ENCODE results near the gene CREB3L1. TPM values are rescaled to one million over a fixed set of nuclear protein-coding genes. Genes with fewer than 3 reads are reported as not detected.
A peak's percentile ranks its signal among the peaks of the same experiment; 100 is the strongest.

Gene CREB3L1
- total and polyA plus RNA-seq, 2 of the 13 experiments (the other 11 are each of a cell fraction or from before 2014, with no cell fraction given), result not detected

DNA sequence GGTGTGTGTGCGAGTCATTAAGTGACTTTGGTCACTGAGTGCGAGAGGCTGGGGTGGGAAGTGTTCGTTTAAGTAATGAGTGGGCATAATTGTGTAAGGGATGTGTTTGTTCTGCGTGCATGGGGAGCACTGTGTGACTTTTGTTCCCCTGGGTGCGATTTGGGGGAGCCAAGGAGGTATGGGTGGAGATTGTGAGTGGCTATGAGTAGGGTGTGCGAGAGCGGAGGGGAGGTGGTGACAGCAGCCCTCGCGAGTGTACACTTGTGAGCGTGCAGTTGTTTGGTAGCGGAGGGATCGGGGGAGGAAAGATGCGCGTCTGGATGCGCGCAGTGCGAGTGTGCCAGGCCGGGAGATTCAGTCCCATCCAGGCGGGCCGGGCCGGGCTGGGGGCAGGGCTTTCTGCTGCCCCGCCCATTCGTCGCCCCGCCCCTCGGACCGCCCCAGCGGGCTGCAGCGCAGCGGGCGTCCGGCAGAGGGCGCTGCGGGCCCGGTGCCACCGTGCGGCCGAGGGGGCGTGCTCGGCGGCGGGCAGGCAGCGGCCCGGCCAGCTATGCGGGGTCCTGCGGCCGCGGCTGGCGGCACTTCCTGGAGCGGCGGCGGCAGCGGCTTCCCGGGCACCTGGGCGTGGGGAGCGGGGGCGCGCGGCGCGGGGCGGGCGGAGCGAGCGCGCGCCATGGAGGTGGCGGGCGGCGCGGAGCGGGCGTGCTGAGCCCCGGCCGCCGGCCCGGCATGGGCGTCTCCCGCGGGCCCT, 69.6 kb downstream of the CREB3L1 start, which contains the start of gene DGKZ (continued):
- TF ChIP-seq, protein P1, sequence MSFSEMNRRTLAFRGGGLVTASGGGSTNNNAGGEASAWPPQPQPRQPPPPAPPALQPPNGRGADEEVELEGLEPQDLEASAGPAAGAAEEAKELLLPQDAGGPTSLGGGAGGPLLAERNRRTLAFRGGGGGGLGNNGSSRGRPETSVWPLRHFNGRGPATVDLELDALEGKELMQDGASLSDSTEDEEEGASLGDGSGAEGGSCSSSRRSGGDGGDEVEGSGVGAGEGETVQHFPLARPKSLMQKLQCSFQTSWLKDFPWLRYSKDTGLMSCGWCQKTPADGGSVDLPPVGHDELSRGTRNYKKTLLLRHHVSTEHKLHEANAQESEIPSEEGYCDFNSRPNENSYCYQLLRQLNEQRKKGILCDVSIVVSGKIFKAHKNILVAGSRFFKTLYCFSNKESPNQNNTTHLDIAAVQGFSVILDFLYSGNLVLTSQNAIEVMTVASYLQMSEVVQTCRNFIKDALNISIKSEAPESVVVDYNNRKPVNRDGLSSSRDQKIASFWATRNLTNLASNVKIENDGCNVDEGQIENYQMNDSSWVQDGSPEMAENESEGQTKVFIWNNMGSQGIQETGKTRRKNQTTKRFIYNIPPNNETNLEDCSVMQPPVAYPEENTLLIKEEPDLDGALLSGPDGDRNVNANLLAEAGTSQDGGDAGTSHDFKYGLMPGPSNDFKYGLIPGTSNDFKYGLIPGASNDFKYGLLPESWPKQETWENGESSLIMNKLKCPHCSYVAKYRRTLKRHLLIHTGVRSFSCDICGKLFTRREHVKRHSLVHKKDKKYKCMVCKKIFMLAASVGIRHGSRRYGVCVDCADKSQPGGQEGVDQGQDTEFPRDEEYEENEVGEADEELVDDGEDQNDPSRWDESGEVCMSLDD (CRISPR knock-in tag; IDR thresholded peaks at IDR 0.05; ENCODE audit: borderline replicate concordance), result no peak
- TF ChIP-seq, protein P2, sequence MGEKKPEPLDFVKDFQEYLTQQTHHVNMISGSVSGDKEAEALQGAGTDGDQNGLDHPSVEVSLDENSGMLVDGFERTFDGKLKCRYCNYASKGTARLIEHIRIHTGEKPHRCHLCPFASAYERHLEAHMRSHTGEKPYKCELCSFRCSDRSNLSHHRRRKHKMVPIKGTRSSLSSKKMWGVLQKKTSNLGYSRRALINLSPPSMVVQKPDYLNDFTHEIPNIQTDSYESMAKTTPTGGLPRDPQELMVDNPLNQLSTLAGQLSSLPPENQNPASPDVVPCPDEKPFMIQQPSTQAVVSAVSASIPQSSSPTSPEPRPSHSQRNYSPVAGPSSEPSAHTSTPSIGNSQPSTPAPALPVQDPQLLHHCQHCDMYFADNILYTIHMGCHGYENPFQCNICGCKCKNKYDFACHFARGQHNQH (CRISPR knock-in tag; IDR thresholded peaks at IDR 0.05), result no peak
- no peak for TF ChIP-seq SAFB2 (CRISPR knock-in tag; IDR thresholded peaks at IDR 0.05; ENCODE audit: borderline replicate concordance, low read depth)
- TF ChIP-seq, protein P3, sequence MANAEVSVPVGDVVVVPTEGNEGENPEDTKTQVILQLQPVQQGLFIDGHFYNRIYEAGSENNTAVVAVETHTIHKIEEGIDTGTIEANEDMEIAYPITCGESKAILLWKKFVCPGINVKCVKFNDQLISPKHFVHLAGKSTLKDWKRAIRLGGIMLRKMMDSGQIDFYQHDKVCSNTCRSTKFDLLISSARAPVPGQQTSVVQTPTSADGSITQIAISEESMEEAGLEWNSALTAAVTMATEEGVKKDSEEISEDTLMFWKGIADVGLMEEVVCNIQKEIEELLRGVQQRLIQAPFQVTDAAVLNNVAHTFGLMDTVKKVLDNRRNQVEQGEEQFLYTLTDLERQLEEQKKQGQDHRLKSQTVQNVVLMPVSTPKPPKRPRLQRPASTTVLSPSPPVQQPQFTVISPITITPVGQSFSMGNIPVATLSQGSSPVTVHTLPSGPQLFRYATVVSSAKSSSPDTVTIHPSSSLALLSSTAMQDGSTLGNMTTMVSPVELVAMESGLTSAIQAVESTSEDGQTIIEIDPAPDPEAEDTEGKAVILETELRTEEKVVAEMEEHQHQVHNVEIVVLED (CRISPR knock-in tag; IDR thresholded peaks at IDR 0.05; ENCODE audit: borderline replicate concordance), result no peak
- TF ChIP-seq, protein P4, sequence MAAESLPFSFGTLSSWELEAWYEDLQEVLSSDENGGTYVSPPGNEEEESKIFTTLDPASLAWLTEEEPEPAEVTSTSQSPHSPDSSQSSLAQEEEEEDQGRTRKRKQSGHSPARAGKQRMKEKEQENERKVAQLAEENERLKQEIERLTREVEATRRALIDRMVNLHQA (CRISPR knock-in tag; IDR thresholded peaks at IDR 0.05), result no peak
- no peak for TF ChIP-seq MIXL1 (CRISPR knock-in tag; IDR thresholded peaks at IDR 0.05)
- TF ChIP-seq, protein P5, sequence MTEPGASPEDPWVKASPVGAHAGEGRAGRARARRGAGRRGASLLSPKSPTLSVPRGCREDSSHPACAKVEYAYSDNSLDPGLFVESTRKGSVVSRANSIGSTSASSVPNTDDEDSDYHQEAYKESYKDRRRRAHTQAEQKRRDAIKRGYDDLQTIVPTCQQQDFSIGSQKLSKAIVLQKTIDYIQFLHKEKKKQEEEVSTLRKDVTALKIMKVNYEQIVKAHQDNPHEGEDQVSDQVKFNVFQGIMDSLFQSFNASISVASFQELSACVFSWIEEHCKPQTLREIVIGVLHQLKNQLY (CRISPR knock-in tag; IDR thresholded peaks at IDR 0.05), result no peak
- TF ChIP-seq ZNF552 (CRISPR knock-in tag; IDR thresholded peaks at IDR 0.05; ENCODE audit: borderline replicate concordance), result no peak
- no peak for TF ChIP-seq GTF2F1 (IDR thresholded peaks at IDR 0.05; ENCODE audit: low read length)
- TF ChIP-seq ZC3H13 (CRISPR knock-in tag; IDR thresholded peaks at IDR 0.05), result no peak
- no peak for TF ChIP-seq RARG (CRISPR knock-in tag; IDR thresholded peaks at IDR 0.05; ENCODE audit: low read depth)
- no peak for TF ChIP-seq RCOR2 (CRISPR knock-in tag; IDR thresholded peaks at IDR 0.05)
- no peak for TF ChIP-seq ZNF256 (CRISPR knock-in tag; conservative IDR thresholded peaks at IDR 0.05)
- no peak for TF ChIP-seq ZNF782 (CRISPR knock-in tag; IDR thresholded peaks at IDR 0.05; ENCODE audit: borderline replicate concordance)
- TF ChIP-seq PHF20 (CRISPR knock-in tag; IDR thresholded peaks at IDR 0.05), result no peak
- peak; percentile 63; the same call in 1 of the 2 replicates for TF ChIP-seq GABPB1 (CRISPR knock-in tag; IDR thresholded peaks at IDR 0.05)
- no peak for TF ChIP-seq HDAC1 (CRISPR knock-in tag; IDR thresholded peaks at IDR 0.05)
- TF ChIP-seq ZNF841 (CRISPR knock-in tag; IDR thresholded peaks at IDR 0.05; ENCODE audit: borderline replicate concordance), result no peak
- no peak for TF ChIP-seq ZNF703 (CRISPR knock-in tag; IDR thresholded peaks at IDR 0.05; ENCODE audit: borderline replicate concordance)
- TF ChIP-seq, protein P6, sequence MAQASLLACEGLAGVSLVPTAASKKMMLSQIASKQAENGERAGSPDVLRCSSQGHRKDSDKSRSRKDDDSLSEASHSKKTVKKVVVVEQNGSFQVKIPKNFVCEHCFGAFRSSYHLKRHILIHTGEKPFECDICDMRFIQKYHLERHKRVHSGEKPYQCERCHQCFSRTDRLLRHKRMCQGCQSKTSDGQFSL (CRISPR knock-in tag; IDR thresholded peaks at IDR 0.05), result no peak
- TF ChIP-seq ZNF34 (CRISPR knock-in tag; IDR thresholded peaks at IDR 0.05; ENCODE audit: borderline replicate concordance), result no peak
- no peak for TF ChIP-seq EEA1 (CRISPR knock-in tag; IDR thresholded peaks at IDR 0.05; ENCODE audit: borderline replicate concordance)
- TF ChIP-seq ERF (CRISPR knock-in tag; IDR thresholded peaks at IDR 0.05), result peak; percentile 16; the same call in 1 of the 2 replicates
- peak; percentile 42; the same call in 1 of the 2 replicates for TF ChIP-seq HCFC1 (IDR thresholded peaks at IDR 0.05; ENCODE audit: low read depth, low read length)
